HG03432 (cell line): ENCODE measurements around the gene RAPGEF4.

Source experiments
- ATAC-seq: cut with Tn5 transposase; IDR thresholded peaks from one replicate; pipeline ENCODE4 v1.9.1; 2021; ENCODE audit warnings: mild to moderate bottlenecking, moderate library complexity; ENCODE audit not compliant: unreplicated experiment

Gene RAPGEF4

DNA sequence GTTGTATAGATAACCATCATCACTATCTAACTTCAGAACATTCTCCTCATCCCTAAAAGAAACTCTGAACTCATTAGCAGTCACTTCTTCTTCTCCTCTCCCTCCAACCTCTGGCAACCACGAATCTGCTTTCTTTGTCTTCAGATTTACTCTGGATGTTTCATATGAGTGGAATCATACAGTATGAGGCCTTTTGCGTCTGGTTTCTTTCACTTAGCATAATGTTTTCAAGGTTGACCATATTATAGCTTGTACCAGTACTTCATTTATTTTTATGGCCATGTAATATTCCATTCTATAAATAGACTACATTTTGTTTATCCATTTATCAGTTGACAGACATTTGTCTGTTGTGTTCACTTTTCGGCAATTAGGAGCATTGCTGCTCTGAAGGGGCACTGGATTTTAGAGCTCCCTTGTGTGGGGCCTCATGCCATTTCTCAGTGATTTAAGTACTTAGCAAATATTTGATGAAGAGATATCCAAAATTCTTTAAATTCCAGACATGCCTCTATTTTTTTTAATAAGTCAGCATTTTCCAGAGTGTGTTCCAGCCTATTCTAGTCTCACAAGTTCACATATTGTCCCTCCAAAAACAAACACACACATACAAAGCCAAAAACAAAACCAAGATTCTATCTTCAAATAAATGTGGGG lies 317.5 kb downstream of the RAPGEF4 start:
- ATAC-seq, result no peak

DNA sequence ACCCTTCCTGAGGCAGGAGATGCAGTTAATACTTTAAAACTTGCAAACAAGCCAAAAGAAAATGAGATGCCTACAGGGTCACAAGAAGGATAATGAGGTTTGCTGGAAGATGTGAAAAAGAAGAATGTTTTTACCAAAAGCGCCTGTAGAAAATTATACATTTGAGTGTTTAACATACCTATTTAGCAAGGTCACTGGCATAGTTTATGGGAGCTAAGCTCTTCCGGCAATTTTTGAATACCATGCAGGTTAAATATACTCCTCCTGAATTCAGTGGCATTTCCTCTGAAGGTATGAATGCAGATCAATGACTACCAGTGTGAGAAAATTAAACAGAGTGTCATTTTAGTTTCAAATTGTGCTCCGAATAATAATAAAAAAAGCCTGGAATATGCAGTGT lies 318.8 kb downstream of the RAPGEF4 start:
- no peak for ATAC-seq

DNA sequence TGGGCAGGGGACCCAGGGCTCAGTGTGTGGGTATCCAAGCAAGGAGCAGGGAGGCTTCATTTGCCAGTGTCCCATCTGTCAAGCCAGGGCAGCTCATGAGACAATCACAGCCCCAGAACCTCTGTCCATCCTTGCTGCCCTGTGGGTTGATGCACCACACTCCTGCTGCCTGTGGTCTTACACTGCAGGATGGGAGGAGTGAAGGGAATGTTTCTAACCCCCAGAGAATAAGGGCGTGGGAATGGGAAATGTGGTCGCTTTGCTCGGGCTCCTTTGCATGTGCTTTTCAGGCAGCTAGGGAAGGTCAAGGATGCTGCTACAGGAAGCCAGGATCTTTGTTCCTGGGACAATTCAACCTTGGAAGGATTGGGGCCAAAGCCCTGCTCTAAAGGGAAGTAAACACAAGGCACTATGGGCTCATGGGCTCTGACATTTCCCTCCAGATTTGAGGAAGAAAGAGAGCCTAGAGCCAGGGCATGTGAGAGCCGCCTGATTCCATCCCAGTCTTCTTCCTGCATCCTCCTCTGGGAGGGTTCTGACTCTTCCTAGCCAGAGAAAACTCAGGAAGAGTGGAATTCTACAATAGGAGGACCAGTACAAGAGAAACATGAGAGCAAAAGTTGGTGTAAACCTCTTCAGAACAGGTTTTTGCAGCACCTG lies 321.2 kb downstream of the RAPGEF4 start:
- ATAC-seq, result no peak

DNA sequence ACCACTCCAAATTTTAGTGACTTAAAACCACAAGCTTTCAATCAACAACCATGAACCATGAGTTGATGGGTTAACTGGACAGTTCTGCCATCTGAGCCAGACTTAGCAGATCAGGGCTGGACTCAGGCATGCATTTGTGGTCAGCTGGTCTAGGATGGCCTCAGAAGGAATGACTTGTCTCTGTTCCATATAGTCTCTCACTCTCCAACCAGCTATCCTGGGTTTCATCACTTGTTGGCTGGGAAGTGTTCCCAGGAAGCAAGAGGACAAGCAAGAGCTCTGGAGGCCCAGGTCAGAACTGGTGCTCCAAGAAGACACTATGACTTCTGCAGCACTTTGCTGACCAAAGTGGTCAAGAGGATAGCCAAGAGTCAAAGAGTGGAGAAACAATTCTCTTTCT lies 322.5 kb downstream of the RAPGEF4 start:
- ATAC-seq, result no peak

DNA sequence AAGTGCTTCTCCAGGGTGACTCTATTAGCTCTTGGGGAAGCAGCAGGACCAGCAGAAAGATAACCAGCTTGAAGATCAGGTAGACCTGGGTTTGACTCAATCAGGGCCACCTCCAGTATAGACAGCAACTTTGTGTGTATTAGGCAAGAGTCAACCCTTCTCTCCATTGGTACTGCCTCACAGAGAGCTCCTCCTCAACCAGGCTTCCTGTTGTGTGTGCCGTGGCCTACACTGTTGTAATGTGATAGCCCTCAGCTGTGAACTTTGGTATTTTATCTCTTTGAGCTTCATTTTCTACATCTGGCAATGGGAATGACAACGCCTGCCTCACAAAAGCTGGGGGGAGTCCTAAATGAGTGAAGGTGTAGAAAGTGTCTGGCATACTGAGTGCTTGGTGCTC lies 323.0 kb downstream of the RAPGEF4 start:
- no peak for ATAC-seq

DNA sequence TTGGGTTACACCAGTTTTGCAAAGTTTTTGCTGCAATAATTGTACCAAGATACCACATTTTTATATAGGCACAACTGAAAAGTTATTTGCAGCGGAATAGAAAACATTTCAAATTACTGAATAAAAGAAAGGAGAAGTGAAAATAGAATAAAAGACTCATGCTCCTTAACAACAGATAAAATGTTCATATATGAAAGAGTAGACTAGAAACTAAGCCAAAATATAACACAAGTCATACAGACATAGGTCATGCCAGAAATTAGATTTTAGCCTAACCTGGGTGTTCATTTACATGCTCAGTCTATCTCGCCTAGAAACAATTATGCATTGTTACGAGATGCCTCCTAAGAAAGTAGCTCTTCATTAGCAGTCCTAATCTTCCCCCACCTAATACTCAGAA lies 323.6 kb downstream of the RAPGEF4 start:
- no peak for ATAC-seq

DNA sequence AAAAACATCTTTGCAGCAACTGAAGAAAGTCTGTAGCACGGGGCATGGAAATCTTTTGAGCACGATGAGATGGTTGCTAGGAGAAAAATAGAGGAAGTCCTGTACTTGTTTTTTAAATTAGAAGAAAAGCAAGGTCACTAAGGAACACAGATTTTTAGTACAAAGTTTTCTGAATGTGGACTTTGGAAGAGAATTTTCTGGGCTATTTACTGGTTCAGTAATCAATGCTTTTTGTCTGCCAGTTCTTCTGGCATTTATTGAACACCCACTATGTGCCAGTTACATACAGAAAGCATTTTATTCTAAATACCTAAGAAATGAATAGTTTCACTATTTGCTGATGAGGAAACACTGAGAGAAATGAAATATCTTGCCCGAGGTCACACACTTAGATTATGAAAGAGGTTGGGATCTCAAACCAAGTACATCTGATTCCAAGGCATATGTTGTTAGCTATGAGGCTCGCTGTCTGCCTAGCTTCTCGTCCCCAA lies 324.4 kb downstream of the RAPGEF4 start:
- ATAC-seq, result no peak

DNA sequence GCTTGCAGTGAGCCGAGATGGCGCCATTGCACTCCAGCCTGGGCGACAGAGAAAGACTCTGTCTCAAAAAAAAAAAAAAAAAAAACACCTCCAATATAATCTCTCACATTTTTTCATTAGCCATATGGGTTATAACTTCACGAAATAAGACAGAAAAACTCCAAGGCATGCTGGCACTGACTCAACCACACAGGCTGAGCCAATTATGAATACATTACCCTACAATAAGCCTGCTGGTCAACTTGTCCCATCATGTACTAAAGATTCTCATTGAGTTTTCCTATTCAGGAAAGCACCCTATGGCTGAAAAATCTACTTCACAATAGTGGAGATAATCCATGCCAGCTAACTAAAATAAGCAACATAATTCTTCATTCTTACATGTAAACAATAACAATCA lies 327.2 kb downstream of the RAPGEF4 start:
- no peak for ATAC-seq

DNA sequence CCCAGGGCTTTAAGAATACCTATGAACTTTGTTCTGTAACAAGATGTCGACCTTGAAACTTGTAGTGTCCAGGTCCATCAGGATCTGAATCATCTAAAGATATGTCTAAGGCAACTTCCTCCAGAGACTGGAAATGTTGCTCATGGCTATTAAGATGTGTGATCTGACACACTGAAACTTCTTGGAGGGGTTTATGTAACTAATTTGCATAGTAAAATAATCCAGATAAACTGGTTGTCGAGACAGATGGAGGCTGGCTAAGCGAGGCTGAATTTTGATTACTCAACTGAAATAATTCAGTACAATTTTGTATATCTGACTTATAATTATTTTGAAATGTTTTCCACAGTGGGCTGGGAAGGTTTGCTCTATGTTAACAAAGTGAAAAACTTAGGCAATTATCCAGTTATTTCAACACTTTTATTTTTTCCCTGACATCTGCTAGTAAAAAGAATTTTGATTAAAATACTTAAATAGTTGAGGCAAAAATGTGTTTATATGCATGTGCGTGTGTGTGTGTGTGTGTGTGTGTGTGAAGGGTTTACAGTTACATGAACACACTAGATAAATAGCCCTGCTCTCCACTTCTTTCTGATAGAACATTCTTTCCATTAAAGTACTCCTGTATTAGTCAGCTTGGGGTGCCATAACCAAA lies 328.6 kb downstream of the RAPGEF4 start:
- ATAC-seq, result no peak

DNA sequence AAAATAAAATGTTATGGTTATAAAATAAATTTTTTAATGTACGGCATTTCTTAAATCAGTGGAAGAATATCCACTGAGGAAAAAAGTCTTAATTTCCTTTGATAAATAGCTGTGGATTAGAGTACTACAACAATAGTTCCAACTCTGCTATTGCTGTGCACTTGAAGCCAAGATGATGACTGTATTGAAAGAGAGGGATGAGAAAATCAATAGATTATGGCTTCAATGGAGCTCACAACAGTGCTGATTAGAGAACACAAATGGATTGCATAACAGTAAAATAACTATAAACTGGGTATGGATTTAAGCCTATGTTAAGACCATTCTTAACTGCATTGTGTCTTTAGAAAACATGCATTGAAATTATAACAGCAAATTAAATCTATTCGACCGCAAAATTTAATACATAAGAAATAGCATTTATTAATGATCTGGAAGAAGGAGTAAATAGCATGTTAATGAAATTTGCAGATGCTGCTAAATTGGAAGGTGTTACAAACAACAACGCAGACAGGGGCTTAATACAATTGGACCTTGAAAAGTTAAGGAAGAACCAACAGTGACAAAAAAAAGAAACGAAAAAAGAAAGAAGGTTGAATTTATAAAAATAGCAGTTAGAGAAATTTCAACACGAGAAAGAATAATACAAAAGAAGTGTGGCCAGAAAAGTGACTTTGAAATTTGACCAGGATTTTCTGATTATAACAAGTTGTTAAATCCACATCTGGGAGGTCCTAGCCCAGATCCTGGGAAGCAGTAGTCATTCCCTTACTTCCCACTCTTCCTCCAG lies 331.4 kb downstream of the RAPGEF4 start:
- ATAC-seq, result no peak

DNA sequence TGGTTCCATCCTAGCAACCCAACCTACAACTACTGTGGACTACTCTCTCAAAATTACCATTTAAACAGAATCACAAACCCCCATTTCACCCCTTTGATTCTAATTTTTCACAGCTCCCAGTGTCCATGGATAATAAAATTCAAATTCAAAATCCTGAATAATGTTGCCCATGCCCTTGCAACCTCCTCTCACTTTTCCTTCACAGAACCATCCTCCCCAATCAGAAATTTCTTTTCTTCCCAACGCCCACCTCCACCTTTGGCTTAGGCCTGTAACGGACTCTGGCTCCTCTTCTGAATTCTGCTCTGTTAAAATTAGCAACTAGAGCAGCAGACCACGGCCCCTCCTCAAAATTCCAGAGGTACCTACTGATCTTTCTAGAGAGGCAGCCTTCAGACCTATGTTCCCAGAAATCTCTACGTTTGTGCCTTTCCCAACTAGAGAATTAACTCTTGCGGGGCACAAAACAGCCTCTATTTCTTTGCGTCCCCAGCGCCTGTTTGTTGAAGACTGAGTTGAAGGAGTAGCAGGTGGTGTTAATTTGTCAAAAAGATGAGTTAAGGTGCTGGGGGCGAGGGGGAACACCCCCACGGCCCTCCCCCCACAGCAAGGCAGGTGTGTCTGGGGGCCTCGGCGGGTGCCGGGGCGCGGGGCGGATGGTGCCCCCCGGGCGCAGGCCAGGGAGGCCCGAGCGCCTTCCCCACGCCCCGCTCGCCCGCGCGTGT lies 339.6 kb downstream of the RAPGEF4 start:
- ATAC-seq, result no peak

DNA sequence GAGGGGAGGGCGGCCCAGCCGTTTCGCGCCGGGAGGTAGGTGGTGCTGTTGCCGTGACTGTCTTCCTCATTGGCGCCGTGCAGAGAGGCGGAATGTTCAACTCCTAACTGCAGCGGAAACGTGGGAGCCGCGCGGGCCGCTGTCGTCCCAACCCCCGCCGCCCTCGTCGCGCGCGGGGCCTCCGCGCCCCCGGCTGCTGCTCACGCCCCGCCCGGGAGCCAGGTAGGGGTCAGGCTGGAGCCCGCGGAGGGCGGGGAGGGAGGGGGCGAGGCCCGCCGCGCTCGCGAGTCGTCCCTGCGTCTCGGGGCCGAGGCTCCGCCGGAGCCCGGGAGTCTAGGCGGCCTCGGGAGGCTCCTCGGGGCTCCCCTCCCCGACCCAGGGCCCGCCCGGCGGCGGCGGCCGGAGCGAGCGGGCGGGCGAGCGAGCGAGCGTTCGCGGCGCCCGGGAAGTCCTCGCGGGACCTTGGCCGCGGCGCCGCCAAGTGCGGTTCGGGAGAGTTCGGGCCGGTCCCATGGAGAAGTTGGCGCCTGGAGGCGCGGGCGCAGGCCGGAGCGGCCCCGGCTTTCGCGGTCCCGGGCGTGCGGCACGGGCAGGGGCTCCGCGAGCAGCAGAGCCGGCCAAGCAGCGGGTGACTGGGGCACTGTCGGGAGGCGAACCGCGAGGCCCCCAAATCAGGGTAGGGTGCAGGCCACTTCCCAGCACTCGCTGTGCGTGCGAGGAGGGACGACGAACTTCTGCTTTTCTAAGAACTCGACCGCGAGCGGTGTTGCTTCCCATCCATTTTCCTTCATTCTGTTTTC lies 340.3 kb downstream of the RAPGEF4 start, which contains the start of gene MAP3K20:
MAP3K20 (plus strand) TSS at position 66 of the 800 bp plus-strand sequence. CDS start 15,186 bp downstream, outside the sequence.
- ATAC-seq, result peak; percentile 69

DNA sequence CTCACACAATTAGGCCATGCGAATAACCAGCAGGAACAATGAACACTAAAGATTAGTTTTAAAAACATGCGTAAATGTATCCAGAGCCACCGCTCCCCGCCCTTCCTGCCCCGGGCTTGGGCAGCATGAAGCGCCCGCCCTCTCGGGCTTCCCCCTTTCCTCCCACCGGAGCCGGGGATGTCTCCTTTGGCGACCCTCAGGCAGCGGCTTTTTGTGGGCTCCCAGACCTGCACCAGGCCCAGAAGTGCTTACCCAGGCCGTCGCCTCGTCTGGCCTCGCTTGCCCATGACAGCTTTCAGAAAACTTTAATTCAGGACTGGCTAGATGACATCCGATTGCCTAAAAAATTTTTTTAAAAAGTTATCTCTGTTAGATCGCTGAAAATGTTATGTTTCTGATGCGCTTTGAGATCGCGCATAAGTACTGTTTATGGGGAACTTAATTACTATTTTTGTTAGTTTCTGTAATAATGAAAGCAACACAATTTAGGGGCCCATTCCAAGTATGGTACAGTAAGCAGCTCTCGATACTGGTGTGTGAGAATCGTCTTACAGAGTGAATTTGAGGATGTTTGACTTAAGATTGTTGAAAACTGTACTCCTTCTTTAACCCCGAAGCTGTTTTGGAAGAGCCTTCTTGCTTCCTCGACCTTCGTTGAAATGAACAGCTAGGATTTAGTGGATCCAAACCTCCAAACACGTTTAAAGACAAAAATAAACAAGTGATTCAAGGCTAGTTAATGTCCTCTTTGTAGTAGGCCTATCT lies 341.1 kb downstream of the RAPGEF4 start:
- peak; percentile 31 for ATAC-seq

DNA sequence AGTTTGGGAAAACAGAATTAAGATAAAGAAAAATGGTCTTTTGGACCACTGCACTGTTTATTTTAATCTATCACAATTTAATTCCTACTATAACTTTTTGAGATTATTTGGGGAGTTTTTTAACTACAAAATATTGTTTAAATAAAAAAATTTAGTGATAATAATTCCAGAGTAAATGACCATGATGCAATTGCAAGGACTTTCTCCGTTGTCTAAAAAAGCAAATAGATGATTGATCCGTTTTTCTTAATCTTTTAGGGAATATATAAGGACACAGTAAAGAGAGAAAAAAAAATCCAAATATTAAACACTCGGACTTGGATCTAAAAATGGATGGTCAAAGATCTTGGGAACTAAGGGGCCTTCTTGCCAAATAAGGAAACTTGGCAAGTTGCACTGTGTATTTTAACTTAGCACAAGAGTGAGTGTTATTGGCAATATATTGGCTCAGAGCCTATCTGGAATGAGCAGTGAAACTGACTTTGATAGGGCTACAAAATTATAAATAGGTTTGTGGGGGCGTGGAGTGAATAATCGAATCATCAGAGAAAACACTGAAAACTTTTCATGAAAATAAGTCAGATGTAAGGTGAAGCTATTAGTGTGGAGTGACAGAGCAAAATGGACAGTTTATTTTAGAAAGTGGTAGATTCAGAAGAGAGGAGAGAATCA lies 342.0 kb downstream of the RAPGEF4 start:
- ATAC-seq, result no peak

DNA sequence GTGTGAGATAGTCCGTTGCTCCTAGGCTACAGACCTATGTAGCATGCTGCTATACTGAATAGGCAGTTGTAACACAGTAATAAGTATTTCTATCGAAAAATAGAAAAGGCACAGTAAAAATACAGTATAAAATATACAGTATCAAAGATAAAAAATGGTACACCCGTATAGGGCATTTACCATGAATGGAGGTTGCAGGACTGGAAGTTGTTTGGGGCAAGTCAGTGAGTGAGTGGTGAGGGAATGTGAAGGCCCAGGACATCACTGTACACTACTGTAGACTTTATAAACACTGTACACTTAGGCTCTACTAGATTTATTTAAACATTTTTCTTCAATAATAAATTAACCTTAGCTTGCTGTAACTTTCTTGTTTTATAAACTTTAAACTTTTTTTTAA lies 343.5 kb downstream of the RAPGEF4 start:
- no peak for ATAC-seq

DNA sequence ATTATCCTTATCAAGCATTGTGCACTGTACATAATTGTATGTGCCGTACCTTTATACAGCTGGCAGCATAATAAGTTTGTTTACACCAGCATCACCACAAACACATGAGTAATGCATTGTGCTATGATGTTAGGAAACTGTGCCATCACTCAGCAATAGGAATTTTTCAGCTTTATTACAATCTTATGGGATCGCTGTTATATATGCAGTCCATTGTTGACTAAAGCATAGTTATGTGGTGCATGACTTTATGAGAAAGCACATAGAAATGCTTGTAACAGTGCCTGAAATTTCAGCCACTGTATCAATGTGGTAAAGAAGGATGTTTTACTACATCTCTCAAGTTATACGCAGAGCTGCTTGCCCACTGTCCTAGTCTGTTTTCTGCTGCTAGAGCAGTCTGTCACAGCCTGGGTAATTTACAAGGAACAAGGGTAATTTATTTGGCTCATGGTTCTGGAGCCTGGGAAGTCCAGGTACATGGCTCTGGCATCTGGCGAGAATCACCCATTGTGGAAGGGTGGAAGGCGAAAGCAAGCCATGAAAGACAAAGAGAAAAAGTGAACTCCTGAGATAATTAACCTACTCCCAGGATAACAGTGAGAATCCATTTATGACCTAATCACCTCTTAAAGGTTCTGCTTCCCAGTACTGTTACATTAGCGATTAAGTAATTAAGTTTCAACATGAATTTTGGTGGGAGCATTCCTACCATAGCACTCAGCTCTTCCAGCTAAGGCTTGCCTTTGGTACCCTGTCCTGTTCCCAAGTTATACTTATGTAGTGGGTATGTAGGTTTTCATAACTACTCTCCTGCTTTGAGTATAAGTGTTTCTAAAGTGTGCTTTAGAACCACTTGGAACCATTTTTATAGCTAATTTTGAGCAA lies 344.6 kb downstream of the RAPGEF4 start:
- ATAC-seq, result no peak

DNA sequence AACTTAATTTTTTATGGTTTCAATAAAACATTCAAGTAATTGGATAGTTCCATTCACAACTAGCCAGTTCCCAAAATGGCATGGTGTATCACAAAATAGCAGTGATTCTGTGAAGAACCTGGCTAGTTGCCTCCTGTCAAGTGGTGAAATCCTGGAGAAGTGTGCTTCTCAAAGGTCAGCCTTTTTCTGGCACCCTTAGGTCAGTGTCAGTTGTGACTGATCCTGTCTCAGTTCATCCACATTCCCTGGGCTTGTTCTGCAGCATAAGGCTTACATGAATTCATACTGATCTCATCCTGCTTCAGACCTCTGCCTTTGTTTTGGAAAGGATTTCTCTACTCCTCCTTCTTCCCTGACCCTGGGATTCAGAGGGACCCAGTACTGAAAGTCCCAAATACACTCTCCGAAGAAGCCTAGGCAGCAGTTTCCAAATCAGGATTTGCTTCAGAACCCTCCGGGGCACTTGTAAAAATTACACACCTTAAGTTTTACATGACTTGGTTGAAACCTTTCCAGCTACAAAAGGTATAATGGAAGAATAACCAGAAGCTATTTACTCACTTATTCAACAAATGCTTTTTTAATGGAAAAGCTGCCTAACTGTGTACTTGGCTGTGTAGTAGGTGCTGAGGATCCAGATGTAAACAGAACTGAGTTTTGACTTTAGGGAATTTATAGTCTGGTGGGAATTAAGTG lies 351.0 kb downstream of the RAPGEF4 start:
- ATAC-seq, result no peak
